Activated naive CD8-positive, alpha-beta T cell treated with anti-CD3 and anti-CD28 coated beads, Interleukin-2, amount 10 ng/mL, durations not matched to agents 7 days and 5 days (primary cell): Measurements from ENCODE around the gene INTS6L. TPM values are rescaled to one million over a fixed set of nuclear protein-coding genes. Genes with fewer than 3 reads are reported as not detected.
A peak's percentile ranks its signal among the peaks of the same experiment; 100 is the strongest.

ENCODE experiments used
- ATAC-seq: fragments of 150-1000 bp; cut with Tn5 transposase; one replicate; pipeline ENCODE4 v1.10.0; 2021; ENCODE audit warnings: low read depth, moderate library complexity
- POLR2A ChIA-PET: fragments of 350-600 bp; sonication (Branson Sonifier 250); formaldehyde crosslinking; loops from one replicate; lab custom pipeline; 2021; ENCODE audit warnings: antibody characterized with exemption; lab: Charles Lee
- DNase-seq: peaks from one replicate; pipeline ENCODE4 v3.0.0; 2021
- H3K27ac Mint-ChIP-seq: one replicate; pipeline ENCODE4 v1.8.0; 2022; ENCODE audit warnings: mild to moderate bottlenecking, mixed read lengths
- H3K27me3 Mint-ChIP-seq: one replicate; pipeline ENCODE4 v1.8.0; 2022; ENCODE audit warnings: mild to moderate bottlenecking, moderate library complexity, mixed read lengths
- H3K36me3 Mint-ChIP-seq: one replicate; pipeline ENCODE4 v1.8.0; 2021; ENCODE audit warnings: mild to moderate bottlenecking, mixed read lengths
- H3K4me1 Mint-ChIP-seq: one replicate; pipeline ENCODE4 v1.8.0; 2021; ENCODE audit warnings: mixed read lengths
- H3K4me3 Mint-ChIP-seq: one replicate; pipeline ENCODE4 v1.8.0; 2022; ENCODE audit warnings: mild to moderate bottlenecking, moderate library complexity, mixed read lengths
- H3K9me3 Mint-ChIP-seq: one replicate; pipeline ENCODE4 v1.8.0; 2021; ENCODE audit warnings: mixed read lengths
- total RNA-seq, 2 experiments: library from RNA; stranded (reverse); gene quantifications; one replicate each; pipeline ENCODE4 v1.2.3, GENCODE V29; 2021

INTS6L gene
- total RNA-seq, 2 experiments from 2014 or later = 31.7 to 33.2 TPM

DNA sequence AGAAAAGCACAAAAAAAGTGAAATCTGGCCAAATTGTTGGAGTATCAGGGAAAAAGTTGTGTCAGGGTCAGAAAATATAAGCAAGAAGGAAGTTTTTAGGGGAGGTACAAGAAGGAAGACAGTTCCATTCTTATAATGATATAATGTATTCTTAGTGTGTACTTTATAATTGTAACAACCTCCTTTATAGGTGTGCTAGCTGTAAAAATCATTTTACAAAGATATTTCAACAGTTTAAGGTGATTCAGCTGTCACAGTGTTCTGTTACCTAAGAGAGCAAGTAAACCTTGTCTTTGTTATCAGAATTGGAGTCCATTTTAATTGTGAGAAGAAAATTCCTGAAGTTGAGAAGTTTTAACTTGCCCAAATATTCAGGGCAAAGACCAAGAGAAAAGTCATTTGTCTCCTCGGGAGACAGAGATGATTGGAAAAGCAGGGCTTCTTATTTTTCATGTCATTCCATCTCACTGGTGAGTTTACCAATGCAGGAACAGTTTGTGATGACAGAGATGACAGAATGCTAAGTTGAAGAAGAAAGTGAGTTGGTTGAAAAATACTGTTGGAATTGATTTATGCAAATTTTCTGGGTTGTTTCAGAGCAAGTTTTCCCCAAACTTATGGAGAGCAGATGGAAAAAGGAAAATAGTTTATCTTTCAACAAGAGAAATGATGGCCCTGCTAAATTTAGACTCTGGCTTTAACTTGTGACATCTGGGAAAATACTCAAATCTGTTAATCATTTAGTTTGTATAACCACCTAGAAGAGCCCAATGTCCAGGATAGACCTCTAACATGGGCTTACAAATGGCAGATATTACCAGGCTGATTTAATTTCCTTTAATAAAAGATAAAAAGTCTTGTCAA is 14.8 kb downstream of the INTS6L start:
- POLR2A ChIA-PET = no interaction called here
- Mint-ChIP-seq H3K27ac (no peak overlapping the region), H3K9me3 (no peaks in the 10 kb centered on the region), H3K4me3 (no peak overlapping the region), H3K4me1 (peaks cover 21% of the 10 kb centered on the region), H3K27me3 (no peaks in the 10 kb centered on the region), H3K36me3 (peaks cover 13% of the 10 kb centered on the region)
- ATAC-seq (no peak), DNase-seq (no peak)

DNA sequence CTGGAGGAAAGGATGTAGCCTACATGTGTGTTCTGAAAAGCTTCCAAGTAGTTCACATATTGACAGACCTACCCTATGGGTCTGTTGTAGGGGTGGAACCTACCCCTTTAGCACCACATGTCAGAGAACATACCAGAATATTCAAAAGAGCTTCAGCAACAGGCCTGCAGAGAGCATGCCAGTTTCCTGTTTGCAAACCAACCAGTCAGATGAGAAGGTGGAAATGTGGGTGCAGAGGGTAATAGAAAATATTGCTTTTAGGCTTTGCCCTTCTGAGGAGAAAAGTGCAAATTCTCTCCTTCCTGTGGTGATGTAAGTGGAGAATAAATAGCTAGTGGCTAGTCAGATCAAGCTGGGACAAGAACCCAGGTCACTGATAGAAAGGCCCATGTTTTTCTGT is 16.4 kb downstream of the INTS6L start:
- Mint-ChIP-seq H3K36me3 (peaks cover 5% of the 10 kb centered on the region), H3K4me1 (peaks cover 14% of the 10 kb centered on the region), H3K4me3 (peak overlapping the region; percentile 19), H3K27ac (peak overlapping the region; percentile 71), H3K9me3 (no peaks in the 10 kb centered on the region), H3K27me3 (no peaks in the 10 kb centered on the region)
- POLR2A ChIA-PET = interaction anchor here (1.5 kb wide), 1 partner anchor 16 kb away, joined by 5 read pairs; the partner anchor contains the start of gene INTS6L
- no peak for DNase-seq
- ATAC-seq = peak; percentile 85

DNA sequence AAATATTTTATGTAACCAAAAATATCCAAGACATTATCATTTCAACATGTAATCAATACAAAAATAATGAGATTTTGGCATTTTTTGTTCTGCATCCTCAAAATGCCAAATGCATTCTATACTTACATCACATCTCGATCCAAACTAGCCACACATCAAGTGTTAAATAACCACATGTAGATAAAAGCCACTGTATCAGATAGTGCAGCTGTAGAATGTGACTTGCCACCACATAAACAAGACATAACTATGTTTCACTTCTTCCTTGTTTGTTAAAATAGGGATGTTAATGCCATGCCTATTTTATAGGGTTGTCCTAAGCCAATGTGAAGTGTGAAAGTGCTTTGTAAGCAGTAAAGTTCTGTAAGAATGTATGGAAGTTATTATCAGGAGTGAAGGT is 20.9 kb downstream of the INTS6L start:
- Mint-ChIP-seq H3K27ac (no peak overlapping the region), H3K4me3 (no peak overlapping the region), H3K36me3 (peaks cover 3% of the 10 kb centered on the region), H3K27me3 (no peaks in the 10 kb centered on the region), H3K9me3 (no peaks in the 10 kb centered on the region), H3K4me1 (peaks cover 23% of the 10 kb centered on the region)
- ATAC-seq (no peak), DNase-seq (no peak)
- POLR2A ChIA-PET = no interaction called here

DNA sequence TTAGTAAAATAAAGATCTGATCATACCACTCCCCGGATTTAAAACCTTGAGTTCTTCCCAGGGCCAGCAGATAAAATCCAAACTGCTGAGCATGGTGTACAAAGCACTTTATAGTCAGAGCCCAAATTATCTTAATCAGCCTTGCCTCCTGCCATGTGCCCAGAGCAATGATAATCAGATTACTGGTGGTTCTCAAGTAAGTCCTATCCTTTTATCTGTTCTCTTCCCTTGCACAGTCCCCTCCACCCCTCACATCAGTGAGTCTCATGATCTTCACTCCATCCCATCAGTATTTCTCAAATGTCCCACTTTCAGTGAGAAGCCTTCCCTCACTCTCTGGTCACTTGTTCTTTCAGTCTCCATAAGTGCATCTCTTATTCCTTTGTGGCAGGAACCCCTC is 22.7 kb downstream of the INTS6L start:
- H3K36me3 Mint-ChIP-seq = peaks cover 2% of the 10 kb centered on the region
- H3K27ac Mint-ChIP-seq = no peak overlapping the region
- no peaks in the 10 kb centered on the region for H3K27me3 Mint-ChIP-seq
- H3K4me3 Mint-ChIP-seq = no peak overlapping the region
- no peaks in the 10 kb centered on the region for H3K9me3 Mint-ChIP-seq
- POLR2A ChIA-PET = no interaction called here
- H3K4me1 Mint-ChIP-seq = peaks cover 16% of the 10 kb centered on the region
- no peak for DNase-seq
- ATAC-seq = no peak

DNA sequence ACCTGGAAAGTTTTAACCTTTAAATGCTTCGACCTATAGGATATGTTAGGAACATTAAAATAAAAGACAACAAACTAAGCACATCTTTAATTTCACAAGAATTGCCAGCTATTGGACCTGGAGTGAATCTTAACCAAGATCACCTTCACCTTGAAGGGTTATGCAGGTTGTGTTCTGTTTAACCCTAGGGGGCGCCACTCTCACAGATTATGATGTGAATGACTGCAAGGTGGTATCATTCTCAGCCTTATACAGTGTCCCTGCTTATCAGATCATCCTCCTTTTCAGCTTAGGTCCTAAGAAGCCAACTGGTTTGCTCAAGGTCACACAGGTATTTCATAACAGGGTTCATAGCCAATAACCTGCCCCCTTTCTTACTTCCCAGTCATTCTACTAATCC is 23.5 kb downstream of the INTS6L start:
- peaks cover 14% of the 10 kb centered on the region for H3K4me1 Mint-ChIP-seq
- peak; percentile 52 for ATAC-seq
- POLR2A ChIA-PET = no interaction called here
- DNase-seq = no peak
- no peak overlapping the region for H3K27ac Mint-ChIP-seq
- H3K27me3 Mint-ChIP-seq = no peaks in the 10 kb centered on the region
- no peaks in the 10 kb centered on the region for H3K9me3 Mint-ChIP-seq
- H3K36me3 Mint-ChIP-seq = no peaks in the 10 kb centered on the region
- no peak overlapping the region for H3K4me3 Mint-ChIP-seq

DNA sequence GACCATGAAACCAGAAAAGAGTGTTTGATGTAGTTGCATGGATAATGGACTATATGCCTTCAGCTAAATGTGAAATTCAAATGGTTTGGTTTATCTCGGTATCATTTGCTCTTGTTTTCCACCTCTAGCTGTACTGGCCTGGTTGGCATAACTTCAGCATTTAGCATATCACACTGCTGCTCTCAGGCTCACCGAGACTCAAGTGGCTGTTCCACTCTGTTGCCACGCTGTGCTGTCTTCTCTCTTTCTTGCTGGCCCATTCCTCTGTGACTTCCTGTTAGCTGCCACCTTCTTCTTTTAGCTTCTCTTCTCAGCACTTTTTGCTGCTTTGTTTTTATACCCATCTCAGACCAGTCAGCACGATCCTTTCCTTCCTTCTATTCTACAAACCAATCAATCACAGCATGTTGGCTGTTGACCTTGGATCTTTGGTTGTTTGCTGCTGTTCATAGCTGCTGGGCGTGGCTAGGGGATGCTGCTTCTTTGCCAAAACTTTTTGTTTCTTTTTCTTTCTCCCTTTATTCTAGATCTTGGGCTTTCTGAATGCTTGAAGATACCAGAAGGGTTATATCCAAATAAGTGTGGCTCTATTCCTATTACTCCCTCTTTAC is 24.0 kb downstream of the INTS6L start:
- ATAC-seq (peak; percentile 58), DNase-seq (no peak)
- no peaks in the 10 kb centered on the region for H3K27me3 Mint-ChIP-seq
- peak overlapping the region; percentile 37 for H3K27ac Mint-ChIP-seq
- H3K9me3 Mint-ChIP-seq = no peaks in the 10 kb centered on the region
- no peaks in the 10 kb centered on the region for H3K36me3 Mint-ChIP-seq
- no peak overlapping the region for H3K4me3 Mint-ChIP-seq
- POLR2A ChIA-PET = no interaction called here
- H3K4me1 Mint-ChIP-seq = peaks cover 14% of the 10 kb centered on the region

DNA sequence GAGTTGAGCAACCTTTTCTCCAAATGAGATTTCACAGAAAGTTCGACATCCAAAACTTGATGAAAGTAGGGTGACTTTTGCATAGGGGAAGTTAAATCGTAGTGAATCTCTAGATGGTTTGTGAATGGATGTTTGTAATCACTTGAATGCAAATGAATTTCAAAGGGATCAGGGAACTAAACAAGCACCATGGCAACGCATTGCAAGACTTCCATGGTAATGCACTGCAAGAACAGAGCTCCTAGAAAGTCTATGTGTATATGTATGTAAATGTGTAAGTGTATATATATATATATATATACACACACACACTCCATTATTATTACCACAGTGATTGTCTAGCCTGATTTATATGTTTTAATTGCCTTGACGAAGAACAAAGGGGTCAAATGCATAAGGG is 27.3 kb downstream of the INTS6L start:
- no peak overlapping the region for H3K27ac Mint-ChIP-seq
- H3K36me3 Mint-ChIP-seq = peaks cover 6% of the 10 kb centered on the region
- POLR2A ChIA-PET = no interaction called here
- no peaks in the 10 kb centered on the region for H3K27me3 Mint-ChIP-seq
- peaks cover 13% of the 10 kb centered on the region for H3K4me1 Mint-ChIP-seq
- no peaks in the 10 kb centered on the region for H3K9me3 Mint-ChIP-seq
- no peak overlapping the region for H3K4me3 Mint-ChIP-seq
- DNase-seq = no peak
- ATAC-seq = no peak

DNA sequence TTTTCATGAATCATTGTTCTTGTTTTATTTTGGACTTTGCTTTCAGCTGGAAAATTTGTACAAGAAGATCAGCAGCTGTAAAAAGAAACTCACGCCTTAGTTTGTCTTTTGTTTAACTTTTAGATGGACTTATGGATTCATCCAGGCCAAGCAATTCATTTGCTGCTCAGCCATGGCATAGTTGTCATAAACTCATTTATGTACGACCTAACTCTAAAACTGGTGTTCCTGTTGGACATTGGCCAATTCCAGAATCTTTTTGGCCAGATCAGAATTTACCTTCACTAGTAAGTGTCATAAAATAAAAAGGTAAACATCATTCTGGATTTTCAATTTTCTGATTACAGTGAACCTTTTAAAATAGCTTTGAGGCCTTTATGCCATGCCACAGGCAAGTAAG is 29.1 kb downstream of the INTS6L start:
- H3K4me1 Mint-ChIP-seq = peaks cover 2% of the 10 kb centered on the region
- no peak overlapping the region for H3K4me3 Mint-ChIP-seq
- POLR2A ChIA-PET = no interaction called here
- DNase-seq (no peak), ATAC-seq (no peak)
- H3K9me3 Mint-ChIP-seq = no peaks in the 10 kb centered on the region
- H3K27me3 Mint-ChIP-seq = no peaks in the 10 kb centered on the region
- H3K36me3 Mint-ChIP-seq = peaks cover 12% of the 10 kb centered on the region
- H3K27ac Mint-ChIP-seq = no peak overlapping the region

DNA sequence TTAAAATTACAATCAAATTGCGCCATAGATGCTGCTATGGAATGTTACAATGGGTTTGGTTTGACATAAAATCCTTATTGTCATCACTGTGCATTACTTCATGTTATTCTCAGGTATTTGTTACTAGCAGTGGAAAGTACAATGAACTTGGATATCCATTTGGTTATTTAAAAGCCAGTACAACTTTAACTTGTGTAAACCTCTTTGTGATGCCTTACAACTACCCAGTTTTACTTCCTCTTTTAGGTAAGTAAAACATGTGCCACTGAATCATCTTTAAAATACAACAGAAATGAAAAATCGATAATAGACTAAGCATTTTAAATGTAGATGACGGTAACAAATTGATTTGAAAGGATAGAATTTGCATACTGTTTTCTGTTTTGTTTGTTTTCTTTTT is 35.6 kb downstream of the INTS6L start:
- Mint-ChIP-seq H3K9me3 (no peaks in the 10 kb centered on the region), H3K36me3 (peaks cover 23% of the 10 kb centered on the region), H3K4me3 (no peak overlapping the region), H3K4me1 (no peaks in the 10 kb centered on the region), H3K27ac (no peak overlapping the region), H3K27me3 (no peaks in the 10 kb centered on the region)
- ATAC-seq (no peak), DNase-seq (no peak)
- POLR2A ChIA-PET = no interaction called here

DNA sequence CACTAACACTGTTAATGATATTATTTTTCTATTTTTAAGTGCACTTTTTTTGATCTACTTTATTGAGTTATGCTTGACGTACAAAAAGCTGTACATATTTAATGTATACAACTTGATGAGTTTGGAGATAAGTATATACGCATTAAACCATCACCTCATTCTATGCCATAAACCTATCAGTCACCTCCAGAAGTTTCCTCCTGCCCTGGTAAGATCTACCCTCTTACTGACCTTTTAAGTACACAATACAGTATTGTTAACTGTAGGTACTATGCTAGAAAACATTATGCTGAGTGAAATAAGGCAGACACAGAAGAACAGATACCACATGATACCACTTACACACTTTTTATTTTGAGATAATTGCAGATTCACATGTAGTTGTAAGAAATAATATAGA is 36.9 kb downstream of the INTS6L start:
- POLR2A ChIA-PET = no interaction called here
- Mint-ChIP-seq H3K9me3 (no peaks in the 10 kb centered on the region), H3K27me3 (no peaks in the 10 kb centered on the region), H3K4me1 (no peaks in the 10 kb centered on the region), H3K36me3 (peaks cover 28% of the 10 kb centered on the region), H3K27ac (no peak overlapping the region), H3K4me3 (no peak overlapping the region)
- DNase-seq = no peak
- ATAC-seq = no peak

DNA sequence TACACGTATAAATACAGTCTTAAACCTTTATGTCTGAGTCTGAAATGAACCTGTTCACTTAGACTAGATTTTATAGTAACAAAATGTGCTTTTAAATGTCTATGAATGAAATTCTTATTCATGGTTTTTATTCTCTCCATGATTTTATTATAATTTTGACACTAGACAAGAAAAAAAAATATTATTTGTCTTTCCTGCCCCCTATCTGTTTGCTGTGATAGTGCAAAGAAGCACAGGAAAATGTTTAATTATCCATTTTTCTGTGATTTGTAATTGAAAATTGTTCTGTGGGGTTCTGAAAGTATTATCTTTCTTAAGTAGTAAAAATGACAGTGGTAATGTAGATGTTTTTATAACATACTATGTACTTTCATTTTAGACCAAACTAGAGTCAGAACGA is 52.0 kb downstream of the INTS6L start:
- POLR2A ChIA-PET = no interaction called here
- DNase-seq = no peak
- Mint-ChIP-seq H3K4me3 (no peak overlapping the region), H3K27me3 (no peaks in the 10 kb centered on the region), H3K36me3 (peaks cover 17% of the 10 kb centered on the region), H3K9me3 (no peaks in the 10 kb centered on the region), H3K27ac (no peak overlapping the region), H3K4me1 (peaks cover 4% of the 10 kb centered on the region)
- no peak for ATAC-seq

DNA sequence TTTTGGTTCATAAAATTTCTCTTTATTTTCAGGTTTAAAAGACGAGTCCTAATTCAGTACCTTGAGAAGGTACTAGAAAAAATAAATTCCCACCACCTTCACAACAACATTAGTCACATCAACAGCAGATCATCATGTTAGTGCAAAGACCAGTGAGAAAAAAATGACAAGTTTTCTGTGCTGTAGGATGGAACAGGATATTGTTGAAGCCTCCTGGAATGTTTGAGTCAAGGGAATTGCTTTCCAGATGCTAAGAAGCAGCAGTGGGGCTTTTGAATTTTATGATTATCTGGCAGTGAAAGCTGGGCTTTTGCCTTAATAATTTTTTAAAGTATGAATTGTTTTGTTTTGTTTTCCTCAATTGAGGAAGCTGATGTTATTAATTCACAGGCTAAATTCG is 61.0 kb downstream of the INTS6L start:
- Mint-ChIP-seq H3K9me3 (no peaks in the 10 kb centered on the region), H3K4me1 (peaks cover 4% of the 10 kb centered on the region), H3K36me3 (peaks cover 14% of the 10 kb centered on the region), H3K27ac (no peak overlapping the region), H3K4me3 (no peak overlapping the region), H3K27me3 (no peaks in the 10 kb centered on the region)
- POLR2A ChIA-PET = no interaction called here
- ATAC-seq (no peak), DNase-seq (no peak)

DNA sequence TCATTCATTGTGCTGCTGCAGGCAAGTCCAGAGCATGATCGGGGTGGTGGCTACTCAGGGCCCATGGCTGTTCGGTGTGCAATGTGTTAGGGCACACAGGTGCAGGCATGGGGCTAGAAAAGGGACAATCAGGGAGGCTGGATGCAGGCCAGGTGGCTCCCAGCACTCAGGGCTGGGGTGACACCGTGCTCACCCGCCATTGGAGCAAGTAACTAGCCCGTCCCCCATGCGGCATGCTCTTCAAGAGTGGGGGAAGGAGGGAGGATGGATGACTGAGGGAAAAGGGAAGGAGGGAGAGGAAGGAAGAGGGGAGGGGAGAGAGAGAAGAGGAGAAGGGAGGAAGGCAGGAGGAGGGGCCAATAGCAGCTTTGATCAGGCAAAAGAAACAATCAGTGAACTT is 64.7 kb downstream of the INTS6L start:
- POLR2A ChIA-PET = no interaction called here
- Mint-ChIP-seq H3K36me3 (no peaks in the 10 kb centered on the region), H3K27me3 (no peaks in the 10 kb centered on the region), H3K4me1 (no peaks in the 10 kb centered on the region), H3K4me3 (no peak overlapping the region), H3K27ac (no peak overlapping the region), H3K9me3 (no peaks in the 10 kb centered on the region)
- ATAC-seq (no peak), DNase-seq (no peak)

DNA sequence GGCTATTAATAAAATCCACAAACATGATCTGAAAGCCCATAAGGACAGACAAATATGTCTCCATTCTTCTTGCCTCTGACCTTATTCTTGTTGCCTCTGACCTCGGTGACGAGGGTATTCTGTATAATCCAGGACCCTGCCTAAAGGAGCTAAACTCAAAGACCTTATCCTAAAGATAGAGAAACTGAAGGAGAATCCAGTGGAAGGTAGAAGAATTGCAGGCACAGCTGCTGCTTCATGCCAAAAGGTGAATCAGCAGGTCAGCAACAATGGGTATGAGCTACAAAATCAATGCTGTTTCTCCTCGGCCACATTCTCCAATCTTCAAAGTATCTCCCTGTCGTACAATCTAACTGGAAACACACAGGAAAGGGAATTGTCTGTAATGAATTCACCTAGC is 71.4 kb downstream of the INTS6L start:
- DNase-seq = no peak
- Mint-ChIP-seq H3K27me3 (peaks cover 6% of the 10 kb centered on the region), H3K4me3 (no peak overlapping the region), H3K9me3 (no peaks in the 10 kb centered on the region), H3K4me1 (no peaks in the 10 kb centered on the region), H3K27ac (no peak overlapping the region), H3K36me3 (no peaks in the 10 kb centered on the region)
- POLR2A ChIA-PET = no interaction called here
- ATAC-seq = no peak
